ENCODE measurements around the gene KATNBL1.

Gene KATNBL1

DNA sequence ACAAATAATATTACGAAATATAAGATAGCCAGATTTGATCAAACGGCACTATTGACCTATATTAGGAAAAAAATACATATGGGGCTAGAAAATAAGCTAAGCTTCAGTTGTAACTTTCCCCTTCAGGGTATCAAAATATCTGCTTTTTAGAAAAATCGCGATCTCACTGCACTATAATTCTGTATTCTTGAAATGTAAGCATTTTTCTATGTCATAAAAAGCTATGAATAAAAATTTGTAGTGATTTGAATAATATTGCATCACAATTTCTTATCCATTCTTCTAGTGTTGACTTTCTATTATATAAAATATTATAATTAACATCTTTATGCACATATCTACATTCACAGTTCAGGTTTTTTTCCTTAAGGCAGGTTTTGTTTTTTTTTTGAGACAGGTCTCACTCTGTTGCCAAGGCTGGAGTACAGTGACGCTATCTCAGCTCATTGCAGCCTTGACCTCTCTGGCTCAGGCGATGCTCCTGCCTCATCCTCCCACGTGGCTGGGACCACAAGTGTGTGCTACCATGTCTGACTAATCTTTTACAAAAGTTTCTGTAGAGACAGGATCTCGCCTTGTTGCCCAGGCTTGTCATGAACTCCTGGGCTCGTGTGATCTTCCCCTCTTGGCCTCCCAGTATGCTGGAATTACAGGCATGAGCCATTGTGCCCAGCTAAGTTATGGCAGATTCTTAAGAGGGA lies 36.5 kb upstream of the KATNBL1 start:
- POLR2A ChIA-PET, result no interaction called here
- no peak for DNase-seq (ENCODE audit: low read depth, low spot score)
- TF ChIP-seq, protein P1, sequence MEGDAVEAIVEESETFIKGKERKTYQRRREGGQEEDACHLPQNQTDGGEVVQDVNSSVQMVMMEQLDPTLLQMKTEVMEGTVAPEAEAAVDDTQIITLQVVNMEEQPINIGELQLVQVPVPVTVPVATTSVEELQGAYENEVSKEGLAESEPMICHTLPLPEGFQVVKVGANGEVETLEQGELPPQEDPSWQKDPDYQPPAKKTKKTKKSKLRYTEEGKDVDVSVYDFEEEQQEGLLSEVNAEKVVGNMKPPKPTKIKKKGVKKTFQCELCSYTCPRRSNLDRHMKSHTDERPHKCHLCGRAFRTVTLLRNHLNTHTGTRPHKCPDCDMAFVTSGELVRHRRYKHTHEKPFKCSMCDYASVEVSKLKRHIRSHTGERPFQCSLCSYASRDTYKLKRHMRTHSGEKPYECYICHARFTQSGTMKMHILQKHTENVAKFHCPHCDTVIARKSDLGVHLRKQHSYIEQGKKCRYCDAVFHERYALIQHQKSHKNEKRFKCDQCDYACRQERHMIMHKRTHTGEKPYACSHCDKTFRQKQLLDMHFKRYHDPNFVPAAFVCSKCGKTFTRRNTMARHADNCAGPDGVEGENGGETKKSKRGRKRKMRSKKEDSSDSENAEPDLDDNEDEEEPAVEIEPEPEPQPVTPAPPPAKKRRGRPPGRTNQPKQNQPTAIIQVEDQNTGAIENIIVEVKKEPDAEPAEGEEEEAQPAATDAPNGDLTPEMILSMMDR (IDR thresholded peaks at IDR 0.05; ENCODE audit: insufficient read depth, low read length, missing control alignments), result no peak
- CTCF ChIA-PET, result no interaction called here
- H3K4me3 ChIP-seq (ENCODE audit: low read depth, low read length), result no peak overlapping the region

GRCh38 chr15:34243226-34243625 lies 33.3 kb upstream of the KATNBL1 start:
- TF ChIP-seq, protein P1 (IDR thresholded peaks at IDR 0.05; ENCODE audit: insufficient read depth, low read length, missing control alignments), result no peak
- no peak for DNase-seq (ENCODE audit: low read depth, low spot score)
- no peak overlapping the region for H3K4me3 ChIP-seq (ENCODE audit: low read depth, low read length)
- CTCF ChIA-PET, result interaction anchor here (0.8 to 5.6 kb wide), 5 partner anchors 9 to 125 kb away, joined by 3 to 54 read pairs (median 3); partner anchors contain the start of gene LPCAT4
- POLR2A ChIA-PET, result no interaction called here

DNA sequence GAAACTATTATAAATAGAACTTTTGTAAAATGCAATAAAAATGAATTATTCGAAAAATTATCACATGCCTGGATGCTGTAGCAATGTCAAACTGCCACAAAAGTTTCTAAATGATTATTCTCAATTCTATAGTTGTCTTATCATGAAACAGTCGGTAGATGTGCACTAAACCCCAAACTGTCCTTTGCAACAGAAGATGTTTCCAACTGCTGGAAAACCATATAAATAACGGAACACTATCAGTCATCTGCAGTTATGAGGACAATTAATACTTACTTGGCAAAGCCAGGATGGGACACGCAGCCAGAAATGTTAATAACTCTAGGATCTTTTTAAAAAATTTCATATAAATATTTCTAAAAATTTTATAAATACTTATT lies 32.4 kb upstream of the KATNBL1 start:
- TF ChIP-seq, protein P1 (IDR thresholded peaks at IDR 0.05; ENCODE audit: insufficient read depth, low read length, missing control alignments), result no peak
- no peak for DNase-seq (ENCODE audit: low read depth, low spot score)
- no peak overlapping the region for H3K4me3 ChIP-seq (ENCODE audit: low read depth, low read length)
- ChIA-PET CTCF (interaction anchor here (0.8 to 5.6 kb wide), 17 partner anchors 9 to 135 kb away, joined by 3 to 54 read pairs (median 8); partner anchors contain the start of genes KATNBL1, LPCAT4, NUTM1 and SLC12A6), POLR2A (interaction anchor here (1.1 kb wide), 1 partner anchor 95 kb away, joined by 4 read pairs; the partner anchor contains the start of gene SLC12A6)

DNA sequence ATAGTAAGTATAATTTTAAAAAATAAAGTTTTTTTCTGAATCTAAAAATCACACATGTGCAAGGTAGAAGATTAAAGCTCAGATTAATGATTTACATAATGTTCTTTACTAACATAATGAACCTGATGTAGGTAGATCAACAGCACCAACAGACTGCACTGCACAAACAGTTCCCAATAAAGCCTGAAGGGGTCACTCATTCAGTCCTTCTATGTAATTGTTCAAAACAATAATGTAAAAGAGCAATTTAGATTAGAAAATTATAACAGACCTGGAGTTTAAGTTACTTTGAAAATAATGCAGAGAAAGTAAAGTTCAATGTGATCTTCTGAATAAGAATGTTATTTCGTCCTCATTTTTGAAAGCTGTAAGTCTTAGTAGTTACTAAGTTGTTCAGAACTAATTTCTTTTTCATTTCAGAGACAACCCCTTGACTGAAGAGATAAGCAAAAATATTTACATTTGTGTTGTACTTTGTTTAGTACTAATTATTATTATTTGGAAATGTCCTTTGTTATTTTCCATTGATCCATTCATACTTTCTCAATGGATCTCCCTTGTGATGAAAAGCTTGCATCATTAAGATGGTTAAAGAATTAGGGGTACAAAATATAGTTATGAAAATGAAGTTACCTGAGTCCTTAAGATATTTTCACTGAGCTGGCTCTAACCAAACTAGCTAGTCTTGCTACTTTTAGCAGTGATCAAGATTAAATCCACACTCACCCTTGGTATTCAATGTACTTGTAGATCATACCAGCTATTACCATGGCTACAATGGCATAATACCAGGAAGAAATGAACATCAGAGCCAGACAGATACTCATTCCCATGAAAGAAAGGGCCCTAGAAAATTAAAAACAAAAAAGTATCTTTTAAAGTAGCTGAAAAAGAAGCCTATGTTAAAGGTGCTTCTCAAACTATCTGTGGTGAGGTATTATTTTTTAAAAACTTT lies 31.8 kb upstream of the KATNBL1 start:
- H3K4me3 ChIP-seq (ENCODE audit: low read depth, low read length), result no peak overlapping the region
- CTCF ChIA-PET, result interaction anchor here (0.6 to 5.6 kb wide), 32 partner anchors 8 to 184 kb away, joined by 3 to 54 read pairs (median 4); partner anchors contain the start of genes KATNBL1, LPCAT4, NUTM1 and SLC12A6
- no peak for DNase-seq (ENCODE audit: low read depth, low spot score)
- POLR2A ChIA-PET, result interaction anchor here (1.1 kb wide), 1 partner anchor 96 kb away, joined by 4 read pairs; the partner anchor contains the start of gene SLC12A6
- TF ChIP-seq, protein P1 (IDR thresholded peaks at IDR 0.05; ENCODE audit: insufficient read depth, low read length, missing control alignments), result peak; percentile 36

DNA sequence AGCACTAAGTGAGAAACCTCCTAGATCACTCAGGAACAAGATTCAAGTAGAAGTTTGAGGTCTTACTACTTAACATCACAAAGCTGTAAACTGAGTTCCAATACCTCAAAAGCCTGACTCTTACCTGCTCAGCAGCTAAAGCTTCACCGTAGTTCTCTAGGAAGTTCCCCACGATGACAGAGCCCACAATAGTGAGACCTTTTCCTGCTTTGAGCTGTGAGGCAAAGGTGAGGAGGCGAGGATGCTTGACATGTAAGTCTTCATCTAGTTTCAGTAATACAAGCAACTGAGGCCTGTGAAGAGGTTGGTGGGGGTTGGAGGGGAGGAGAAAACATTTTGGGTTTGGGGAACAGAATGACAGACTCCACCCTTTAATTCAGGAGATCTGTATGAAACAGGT lies 30.6 kb upstream of the KATNBL1 start:
- POLR2A ChIA-PET, result no interaction called here
- TF ChIP-seq, protein P1 (IDR thresholded peaks at IDR 0.05; ENCODE audit: insufficient read depth, low read length, missing control alignments), result no peak
- DNase-seq (ENCODE audit: low read depth, low spot score), result no peak
- no peak overlapping the region for H3K4me3 ChIP-seq (ENCODE audit: low read depth, low read length)
- CTCF ChIA-PET, result interaction anchor here (0.8 to 5.6 kb wide), 16 partner anchors 9 to 139 kb away, joined by 3 to 54 read pairs (median 6); partner anchors contain the start of genes EMC7, LPCAT4, PGBD4 and SLC12A6

All from AG04449 (cell line).